ENCODE measurements around the gene TRIM2. TPM values are rescaled to one million over a fixed set of nuclear protein-coding genes. Genes with fewer than 3 reads are reported as not detected.

Gene TRIM2
- total and polyA plus RNA-seq, 10 of the 15 experiments (the other 5 are each of a cell fraction or from before 2014, with no cell fraction given) = 0.06 to 0.19 (median 0.15) TPM; not detected in 3

- peak; percentile 7 for TF ChIP-seq BCL3 (IDR thresholded peaks at IDR 0.05; ENCODE audit: borderline replicate concordance, insufficient read depth, low read depth, low read length, poor library complexity, severe bottlenecking)
- TF ChIP-seq SP1 (IDR thresholded peaks at IDR 0.05; ENCODE audit: low read depth, low read length) = no peak
- TF ChIP-seq WRNIP1 (IDR thresholded peaks at IDR 0.05; ENCODE audit: borderline replicate concordance, low read depth, low read length) = no peak
- TF ChIP-seq ZNF274 (IDR thresholded peaks at IDR 0.05; ENCODE audit: insufficient read depth, insufficient read length) = no peak
- TF ChIP-seq, protein P1, sequence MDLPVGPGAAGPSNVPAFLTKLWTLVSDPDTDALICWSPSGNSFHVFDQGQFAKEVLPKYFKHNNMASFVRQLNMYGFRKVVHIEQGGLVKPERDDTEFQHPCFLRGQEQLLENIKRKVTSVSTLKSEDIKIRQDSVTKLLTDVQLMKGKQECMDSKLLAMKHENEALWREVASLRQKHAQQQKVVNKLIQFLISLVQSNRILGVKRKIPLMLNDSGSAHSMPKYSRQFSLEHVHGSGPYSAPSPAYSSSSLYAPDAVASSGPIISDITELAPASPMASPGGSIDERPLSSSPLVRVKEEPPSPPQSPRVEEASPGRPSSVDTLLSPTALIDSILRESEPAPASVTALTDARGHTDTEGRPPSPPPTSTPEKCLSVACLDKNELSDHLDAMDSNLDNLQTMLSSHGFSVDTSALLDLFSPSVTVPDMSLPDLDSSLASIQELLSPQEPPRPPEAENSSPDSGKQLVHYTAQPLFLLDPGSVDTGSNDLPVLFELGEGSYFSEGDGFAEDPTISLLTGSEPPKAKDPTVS (IDR thresholded peaks at IDR 0.05; ENCODE audit: low read depth, low read length) = no peak
- TF ChIP-seq MTA3 (IDR thresholded peaks at IDR 0.05; ENCODE audit: borderline replicate concordance, low read length) = no peak
- no peak for TF ChIP-seq NFIC (IDR thresholded peaks at IDR 0.05; ENCODE audit: low read depth, low read length)
- TF ChIP-seq MXI1 (IDR thresholded peaks at IDR 0.05; ENCODE audit: low read depth, low read length) = peak; percentile 70; the same call in 1 of the 2 replicates
Observed at GRCh38 chr4:153344131-153345011, 140.1 kb downstream of the TRIM2 start, which contains the start of gene MND1 (continued).
